Smooth muscle cell (in vitro differentiated cells): ENCODE measurements around the gene FLII. TPM values are rescaled to one million over a fixed set of nuclear protein-coding genes. Genes with fewer than 3 reads are reported as not detected.

Source experiments
- DNase-seq: peaks from one replicate; lab custom pipeline; 2025; ENCODE audit not compliant: unreplicated experiment; lab: John Stamatoyannopoulos, UW
- H2AFZ ChIP-seq: fragments of 200-600 bp; sonication (generic); 2 replicates; pipeline ENCODE4 v1.6.0; 2016; ENCODE audit warnings: antibody characterized with exemption, low read depth, mild to moderate bottlenecking
- H3F3A ChIP-seq: fragments of 200-600 bp; sonication (generic); 2 replicates; pipeline ENCODE4 v1.6.0; 2017; ENCODE audit warnings: antibody characterized with exemption, low read depth
- H3K27ac ChIP-seq: fragments of 200-600 bp; sonication (generic); 2 replicates; pipeline ENCODE4 v1.5.1; 2016; ENCODE audit warnings: low read depth, mild to moderate bottlenecking
- H3K27me3 ChIP-seq: fragments of 200-600 bp; sonication (generic); 2 replicates; pipeline ENCODE4 v1.6.1; 2016; ENCODE audit warnings: low read depth, mild to moderate bottlenecking
- H3K36me3 ChIP-seq: fragments of 200-600 bp; sonication (generic); 2 replicates; pipeline ENCODE4 v1.5.1; 2016; ENCODE audit warnings: low read depth
- H3K4me1 ChIP-seq: fragments of 200-600 bp; sonication (generic); 2 replicates; pipeline ENCODE4 v1.5.1; 2016; ENCODE audit warnings: low read depth
- H3K4me2 ChIP-seq: fragments of 200-600 bp; sonication (generic); 2 replicates; pipeline ENCODE4 v1.6.0; 2016; ENCODE audit warnings: mild to moderate bottlenecking
- H3K4me3 ChIP-seq: fragments of 200-600 bp; sonication (generic); 2 replicates; pipeline ENCODE4 v1.5.1; 2016; ENCODE audit warnings: mild to moderate bottlenecking
- H3K79me2 ChIP-seq: fragments of 200-600 bp; sonication (generic); 2 replicates; pipeline ENCODE4 v1.6.0; 2016; ENCODE audit warnings: low read depth, mild to moderate bottlenecking
- H3K9ac ChIP-seq: fragments of 200-600 bp; sonication (generic); 2 replicates; pipeline ENCODE4 v1.6.0; 2016; ENCODE audit warnings: low read depth
- H3K9me3 ChIP-seq: fragments of 200-600 bp; sonication (generic); replicated peaks from 2 replicates; pipeline ENCODE4 v1.5.1; 2016; ENCODE audit warnings: low read depth
- H4K20me1 ChIP-seq: fragments of 200-600 bp; sonication (generic); 2 replicates; pipeline ENCODE4 v1.6.0; 2016; ENCODE audit warnings: low read depth
- WGBS: methylation state at CpG from one replicate; pipeline ENCODE4 v1.1.7; 2016; ENCODE audit warnings: low lambda C conversion rate; 5-methylcytosine and 5-hydroxymethylcytosine counted together
- polyA plus RNA-seq: library from polyadenylated mRNA; unstranded; fragments of >200 nt; fragmentation: Nextera tagmentation; extraction: Ambion mirVana; gene quantifications from 2 replicates; pipeline ENCODE4 v1.2.1, GENCODE V29; 2016
- total RNA-seq: library from RNA; depleted of rRNA; stranded (reverse); fragments of >200 nt; gene quantifications from 2 replicates; pipeline ENCODE4 v1.2.3, GENCODE V29; 2014
- TF ChIP-seq, protein P1 (sequence below): fragments of 200-600 bp; sonication (generic); IDR thresholded peaks from 2 replicates; pipeline ENCODE4 v1.5.1; 2017; ENCODE audit warnings: borderline replicate concordance, mild to moderate bottlenecking, antibody characterized with exemption; ENCODE audit not compliant: insufficient read depth, poor library complexity, severe bottlenecking

The FLII gene
- total and polyA plus RNA-seq, 2 experiments from 2014 or later, result 132 to 188 TPM

DNA sequence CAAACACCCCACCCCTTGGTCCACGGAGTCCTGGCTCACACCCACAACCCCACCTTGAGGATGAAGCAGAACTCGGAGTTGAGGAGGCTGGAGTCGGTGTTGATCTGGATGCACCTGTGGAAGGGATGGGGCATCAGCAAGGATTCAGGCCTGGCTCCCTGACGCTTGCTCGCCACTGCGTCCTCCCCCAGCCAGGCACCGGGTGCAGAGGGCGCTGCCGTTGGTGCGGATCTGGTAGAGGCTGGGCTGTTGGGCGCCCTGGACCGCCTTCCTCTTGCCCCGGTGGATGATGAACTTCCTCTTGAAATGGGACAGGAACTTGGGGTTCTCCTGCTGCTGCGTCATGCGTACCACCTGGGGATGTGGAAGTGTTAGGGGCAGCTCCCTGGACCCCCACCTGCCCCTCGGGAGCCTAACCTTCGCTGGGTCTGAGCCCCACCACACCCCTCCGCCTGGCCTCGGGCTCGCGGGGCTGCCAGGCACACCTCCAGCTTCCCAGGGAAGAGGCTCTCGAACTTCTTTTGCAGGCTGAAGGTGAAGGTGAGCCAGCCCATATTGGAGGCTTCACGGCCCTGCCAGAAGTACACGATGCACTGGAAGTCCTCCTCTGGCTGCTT is 12.3 kb downstream of the FLII start:
- Histone ChIP-seq H3K4me2 (no peak overlapping the region), H3K4me3 (no peak overlapping the region), H3K4me1 (no peaks in the 10 kb centered on the region), H3K9ac (no peak overlapping the region), H3K27me3 (no peaks in the 10 kb centered on the region), H2AFZ (no peak overlapping the region), H3F3A (peaks cover 11% of the 10 kb centered on the region), H3K27ac (no peak overlapping the region), H4K20me1 (peaks cover 30% of the 10 kb centered on the region), H3K9me3 (no peaks in the 10 kb centered on the region), H3K36me3 (no peaks in the 10 kb centered on the region), H3K79me2 (no peaks in the 10 kb centered on the region)
- TF ChIP-seq, protein P1, sequence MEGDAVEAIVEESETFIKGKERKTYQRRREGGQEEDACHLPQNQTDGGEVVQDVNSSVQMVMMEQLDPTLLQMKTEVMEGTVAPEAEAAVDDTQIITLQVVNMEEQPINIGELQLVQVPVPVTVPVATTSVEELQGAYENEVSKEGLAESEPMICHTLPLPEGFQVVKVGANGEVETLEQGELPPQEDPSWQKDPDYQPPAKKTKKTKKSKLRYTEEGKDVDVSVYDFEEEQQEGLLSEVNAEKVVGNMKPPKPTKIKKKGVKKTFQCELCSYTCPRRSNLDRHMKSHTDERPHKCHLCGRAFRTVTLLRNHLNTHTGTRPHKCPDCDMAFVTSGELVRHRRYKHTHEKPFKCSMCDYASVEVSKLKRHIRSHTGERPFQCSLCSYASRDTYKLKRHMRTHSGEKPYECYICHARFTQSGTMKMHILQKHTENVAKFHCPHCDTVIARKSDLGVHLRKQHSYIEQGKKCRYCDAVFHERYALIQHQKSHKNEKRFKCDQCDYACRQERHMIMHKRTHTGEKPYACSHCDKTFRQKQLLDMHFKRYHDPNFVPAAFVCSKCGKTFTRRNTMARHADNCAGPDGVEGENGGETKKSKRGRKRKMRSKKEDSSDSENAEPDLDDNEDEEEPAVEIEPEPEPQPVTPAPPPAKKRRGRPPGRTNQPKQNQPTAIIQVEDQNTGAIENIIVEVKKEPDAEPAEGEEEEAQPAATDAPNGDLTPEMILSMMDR, result no peak
- DNase-seq, result no peak
- 97% methylated on average over 24 of the region's 24 CpGs for WGBS

DNA sequence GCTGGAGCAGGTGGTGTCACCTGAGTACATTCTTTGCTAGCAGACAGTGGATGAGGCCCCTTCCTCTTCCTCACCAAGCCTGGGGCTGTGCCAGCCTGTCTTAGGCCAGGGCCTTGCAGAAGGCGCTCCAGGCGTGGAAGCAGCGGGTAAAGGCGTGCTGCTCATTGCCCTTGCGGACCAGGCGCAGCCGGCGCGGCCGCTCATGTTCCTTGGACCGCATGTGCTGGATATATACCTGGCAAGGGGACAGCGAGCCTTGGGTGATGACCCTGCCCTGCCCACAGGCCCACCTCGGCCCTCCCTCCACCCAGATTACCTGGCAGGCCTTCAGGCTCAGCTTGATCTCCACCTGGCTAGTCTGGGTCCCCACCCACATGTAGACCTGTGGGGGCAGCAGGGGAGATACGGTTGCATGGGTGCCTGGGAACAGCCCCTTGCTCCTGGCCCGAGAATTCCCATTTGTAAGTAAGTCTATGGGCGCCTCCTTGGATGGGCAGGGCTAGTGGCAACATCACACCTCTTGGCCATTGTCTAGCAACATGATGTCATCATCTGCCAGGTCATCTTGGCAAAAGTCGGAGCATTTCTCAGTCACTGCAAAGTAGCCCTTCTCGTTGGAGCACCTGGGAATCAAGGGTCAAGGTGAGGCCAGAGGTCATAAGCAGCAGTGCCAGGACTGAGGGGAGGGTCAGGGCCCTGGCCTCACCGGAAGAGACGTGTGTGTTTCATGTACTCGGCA is 13.3 kb downstream of the FLII start:
- Histone ChIP-seq H4K20me1 (peaks cover 30% of the 10 kb centered on the region), H3K9ac (no peak overlapping the region), H3K4me2 (no peak overlapping the region), H3K9me3 (no peaks in the 10 kb centered on the region), H3K27ac (no peak overlapping the region), H3K79me2 (no peaks in the 10 kb centered on the region), H3F3A (peaks cover 11% of the 10 kb centered on the region), H3K4me3 (no peak overlapping the region), H3K4me1 (no peaks in the 10 kb centered on the region), H3K36me3 (no peaks in the 10 kb centered on the region), H3K27me3 (no peaks in the 10 kb centered on the region), H2AFZ (no peak overlapping the region)
- WGBS, result 97% methylated on average over 21 of the region's 21 CpGs
- DNase-seq, result no peak
- TF ChIP-seq, protein P1, result no peak

DNA sequence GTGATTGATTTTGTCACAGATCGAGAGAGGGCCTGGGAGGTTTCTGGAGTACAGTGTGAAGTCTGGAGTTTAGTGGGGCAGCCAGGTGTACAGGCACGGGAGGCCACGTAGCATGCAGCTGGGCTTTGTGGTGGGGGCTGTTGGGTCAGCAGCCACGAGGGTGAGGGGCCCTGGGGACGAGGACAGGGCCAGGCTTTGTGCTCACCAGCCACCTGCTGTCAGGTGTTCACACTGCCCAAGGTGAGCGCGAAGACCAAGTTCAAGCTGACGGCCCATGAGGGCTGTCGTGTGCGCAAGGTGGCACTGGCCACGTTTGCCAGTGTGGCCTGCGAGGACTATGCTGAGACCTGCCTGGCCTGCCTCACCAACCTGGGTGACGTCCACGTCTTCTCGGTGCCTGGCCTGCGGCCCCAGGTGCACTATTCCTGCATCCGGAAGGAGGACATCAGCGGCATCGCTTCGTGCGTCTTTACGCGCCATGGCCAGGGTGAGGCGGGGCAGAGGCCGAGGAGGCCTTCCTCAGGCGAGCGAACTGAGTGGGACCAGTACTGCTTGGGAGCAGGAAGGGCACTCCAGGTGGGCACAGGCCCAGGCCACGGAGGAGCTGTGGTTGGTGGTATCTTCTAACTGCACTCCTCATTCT is 17.2 kb downstream of the FLII start:
- H3K9me3 ChIP-seq, result no peaks in the 10 kb centered on the region
- H2AFZ ChIP-seq, result no peak overlapping the region
- H3K79me2 ChIP-seq, result no peaks in the 10 kb centered on the region
- H4K20me1 ChIP-seq, result peaks cover 10% of the 10 kb centered on the region
- H3K27ac ChIP-seq, result no peak overlapping the region
- no peaks in the 10 kb centered on the region for H3K36me3 ChIP-seq
- no peaks in the 10 kb centered on the region for H3F3A ChIP-seq
- no peak overlapping the region for H3K4me3 ChIP-seq
- no peak for DNase-seq
- TF ChIP-seq, protein P1, result no peak
- no peaks in the 10 kb centered on the region for H3K27me3 ChIP-seq
- H3K4me2 ChIP-seq, result no peak overlapping the region
- no peaks in the 10 kb centered on the region for H3K4me1 ChIP-seq
- no peak overlapping the region for H3K9ac ChIP-seq
- 93% methylated on average over 27 of the region's 28 CpGs for WGBS
